ENCODE data around the gene FANCC. TPM values are rescaled to one million over a fixed set of nuclear protein-coding genes. Genes with fewer than 3 reads are reported as not detected.

The FANCC gene
- total and polyA plus RNA-seq, 2 of the 8 experiments (the other 6 are each of a cell fraction or from before 2014, with no cell fraction given) = 7.8 to 15.2 TPM

- Histone ChIP-seq H3K18ac (ENCODE audit: extremely low read depth, low read length) (no peak overlapping the region), H3K23ac (ENCODE audit: insufficient read length) (no peak overlapping the region), H3K27me3 (replicated peaks in 1 of 4; ENCODE audit: control insufficient read depth in 3 of 4, extremely low read depth in 1 of 4, insufficient read depth in 3 of 4, low read length in 3 of 4) (no peaks in the 10 kb centered on the region; a peak in 1 of 7 replicates), H2BK120ac (replicated peaks; ENCODE audit: low read depth, low read length) (no peak overlapping the region), H3K9ac (replicated peaks in 1 of 4; ENCODE audit: extremely low read depth in 1 of 4, low read depth in 3 of 4, low read length in 3 of 4) (no peak overlapping the region), H3K23me2 (ENCODE audit: low read depth, low read length) (no peaks in the 10 kb centered on the region), H4K5ac (ENCODE audit: insufficient read length, low read depth, low read length) (no peak overlapping the region), H3K79me1 (ENCODE audit: low read depth, low read length) (no peaks in the 10 kb centered on the region), H2BK12ac (ENCODE audit: low read depth, low read length) (no peak overlapping the region), H3K4me2 (ENCODE audit: insufficient read depth in 1 of 2, low read depth in 2 of 2, low read length in 2 of 2) (peak overlapping the region in 1 of 2 experiments; percentile 36; a peak in 2 of 4 replicates), H3K4ac (replicated peaks; ENCODE audit: insufficient read length, low read depth, low read length) (no peak overlapping the region), H3K9me3 (ENCODE audit: insufficient read depth in 2 of 2, low read depth in 1 of 2, low read length in 1 of 2) (no peaks in the 10 kb centered on the region; a peak in 1 of 4 replicates), H3K4me1 (replicated peaks in 1 of 4; ENCODE audit: control insufficient read depth in 3 of 4, insufficient read depth in 4 of 4, low read length in 3 of 4) (peaks cover 0 to 2% (median 0%) of the 10 kb centered on the region in 4 experiments; a peak in 1 of 7 replicates), H4K91ac (replicated peaks; ENCODE audit: insufficient read length, low read length) (no peak overlapping the region), H4K20me1 (replicated peaks in 1 of 2; ENCODE audit: control insufficient read depth in 1 of 2, insufficient read depth in 2 of 2, low read length in 2 of 2) (no peaks in the 10 kb centered on the region), H3K79me2 (ENCODE audit: control insufficient read depth in 1 of 2, insufficient read depth in 2 of 2, low read length in 2 of 2) (no peaks in the 10 kb centered on the region), H2BK20ac (ENCODE audit: low read length) (no peak overlapping the region), H2AFZ (ENCODE audit: low read length) (no peak overlapping the region), H3K36me3 (ENCODE audit: control insufficient read depth in 2 of 4, insufficient read depth in 4 of 4, low read length in 3 of 4) (no peaks in the 10 kb centered on the region), H2BK5ac (ENCODE audit: low read depth, low read length) (no peak overlapping the region), H3K14ac (ENCODE audit: insufficient read length) (no peak overlapping the region), H4K8ac (ENCODE audit: extremely low read depth, insufficient read depth, low read length) (no peak overlapping the region), H3K4me3 (ENCODE audit: extremely low read depth in 1 of 4, insufficient read depth in 2 of 4, low read depth in 3 of 4, low read length in 4 of 4) (no peak overlapping the region), H2AK5ac (ENCODE audit: low read depth, low read length) (no peak overlapping the region), H3K27ac (ENCODE audit: low read depth, low read length) (no peak overlapping the region), H2BK15ac (ENCODE audit: low read length) (no peak overlapping the region), H3K56ac (replicated peaks; ENCODE audit: insufficient read length, low read depth, low read length) (no peak overlapping the region)
- DNase-seq (ENCODE audit: low read depth in 1 of 2, low spot score in 2 of 2) (no peak), FAIRE-seq (peak; percentile 24)
- WGBS, 2 experiments (ENCODE audit: extremely low coverage in 1 of 2, insufficient coverage in 1 of 2, insufficient read length in 1 of 2, insufficient replicate concordance in 2 of 2, low coverage in 1 of 2, low lambda C conversion rate in 2 of 2, missing lambda C conversion rate in 1 of 2) = 35% methylated on average over 8 of the region's 8 CpGs; no CpG with 5 or more reads in 1 of the 2 experiments
- TF ChIP-seq CTCF (IDR thresholded peaks at IDR 0.05; ENCODE audit: control extremely low read depth in 1 of 3, insufficient read depth in 1 of 3, low read depth in 1 of 3, low read length in 3 of 3) = no peak
- TF ChIP-seq TEAD4 (IDR thresholded peaks at IDR 0.05; ENCODE audit: low read depth, low read length) = 0 out of 2 replicates have a peak, but pooled peaks have one; percentile 38
- 0 out of 2 replicates have a peak, but pooled peaks have one; percentile 10 for TF ChIP-seq E2F6 (IDR thresholded peaks at IDR 0.05)
- TF ChIP-seq RBBP5 (IDR thresholded peaks at IDR 0.05; ENCODE audit: borderline replicate concordance, low read depth, low read length) = no peak
- 0 out of 4 replicates have a peak, but pooled peaks of 1 of the 2 experiments have one; percentile 43 for TF ChIP-seq HDAC2 (IDR thresholded peaks at IDR 0.05; ENCODE audit: borderline replicate concordance in 1 of 2, low read depth in 2 of 2, low read length in 2 of 2)
- ChIA-PET POLR2A (ENCODE audit: partially characterized antibody) (no interaction called here), CTCF (ENCODE audit: partially characterized antibody) (interaction anchor here (0.9 kb wide), 1 partner anchor 105 kb away, joined by 3 read pairs; no protein-coding TSS in a partner anchor)
Measured at GRCh38 chr9:95366731-95367325, 49.3 kb upstream of the FANCC start.
